Naive thymus-derived CD8-positive, alpha-beta T cell (primary cell): Measurements from ENCODE around the gene TCF25. TPM values are rescaled to one million over a fixed set of nuclear protein-coding genes. Genes with fewer than 3 reads are reported as not detected.
A peak's percentile ranks its signal among the peaks of the same experiment; 100 is the strongest.

Experiments used
- ATAC-seq, 2 donors: fragments of 150-1000 bp; cut with Tn5 transposase in 1 of 2; sonication (Bioruptor Pico), chemical (Tn5 transposase) in 1 of 2; 1 replicate in 1 of 2; 2 replicates in 1 of 2; pipeline ENCODE4 v1.10.0; 2021; ENCODE audit warnings: mild to moderate bottlenecking in 2 of 2, moderate library complexity in 2 of 2
- POLR2A ChIA-PET: fragments of 350-600 bp; sonication (Branson Sonifier 250); formaldehyde crosslinking; loops from one replicate; lab custom pipeline; 2021; ENCODE audit warnings: antibody characterized with exemption; lab: Charles Lee
- DNase-seq, 10 donors: peaks; one replicate each; pipeline versions ENCODE4 v3.0.0 to v3.0.0-alpha.2; 2020 to 2022
- H3K27ac Mint-ChIP-seq, 10 donors: one replicate each; pipeline ENCODE4 v1.8.0; 2020 to 2022; ENCODE audit warnings: mild to moderate bottlenecking in 10 of 10, mixed read lengths in 10 of 10, moderate library complexity in 4 of 10, inconsistent platforms in 1 of 10
- H3K27me3 Mint-ChIP-seq, 5 donors: one replicate each; pipeline ENCODE4 v1.8.0; 2021 to 2022; ENCODE audit warnings: mixed read lengths in 5 of 5
- H3K36me3 Mint-ChIP-seq, 3 donors: one replicate each; pipeline ENCODE4 v1.8.0; 2020 to 2022; ENCODE audit warnings: mixed read lengths in 3 of 3, mild to moderate bottlenecking in 2 of 3, inconsistent platforms in 1 of 3
- H3K4me1 Mint-ChIP-seq, 4 donors: one replicate each; pipeline ENCODE4 v1.8.0; 2021 to 2022; ENCODE audit warnings: mixed read lengths in 4 of 4
- H3K4me3 Mint-ChIP-seq, 10 donors: one replicate each; pipeline ENCODE4 v1.8.0; 2020 to 2022; ENCODE audit warnings: mild to moderate bottlenecking in 10 of 10, mixed read lengths in 10 of 10, moderate library complexity in 6 of 10, inconsistent platforms in 1 of 10
- H3K9me3 Mint-ChIP-seq, 9 donors: one replicate each; pipeline ENCODE4 v1.8.0; 2020 to 2022; ENCODE audit warnings: mixed read lengths in 9 of 9, mild to moderate bottlenecking in 3 of 9, inconsistent platforms in 1 of 9, moderate library complexity in 1 of 9
- polyA plus RNA-seq, 3 donors: library from polyadenylated mRNA; unstranded; fragments of 300-500 nt; fragmentation: Illumina TruSeq; gene quantifications; one replicate each; pipeline ENCODE4 v1.2.3, GENCODE V29; 2021
- total RNA-seq, 8 experiments: library from RNA in 2 of 8; stranded (reverse) in 2 of 8; gene quantifications; one replicate each; pipeline ENCODE4 v1.2.3 and lab custom pipeline; 2021 to 2026

TCF25 gene
- total and polyA plus RNA-seq, 5 experiments from 2014 or later: 86.8 to 294 (median 107) TPM

DNA sequence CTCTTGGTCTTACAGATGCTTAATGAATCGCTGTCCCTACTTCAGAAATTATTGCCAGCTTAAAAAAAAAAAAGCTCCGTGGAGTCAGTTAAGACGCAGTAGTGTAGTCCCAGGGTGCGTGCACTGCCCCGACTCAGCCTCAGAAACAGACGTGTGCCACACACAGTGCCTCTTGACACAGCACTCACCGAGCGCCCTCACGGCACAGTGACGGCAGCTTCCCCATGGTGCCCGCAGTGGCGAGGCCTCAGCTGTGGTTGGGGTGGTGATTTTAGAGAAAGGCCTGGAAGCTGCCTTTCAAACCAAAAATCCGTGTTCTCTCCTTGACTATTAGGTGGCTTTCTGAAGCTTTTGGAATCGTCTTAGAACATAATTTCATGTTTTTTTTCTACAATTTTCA lies 13.9 kb downstream of the TCF25 start:
- H3K4me1 Mint-ChIP-seq: peaks cover 11 to 34% (median 19%) of the 10 kb centered on the region in 4 donors
- H3K27me3 Mint-ChIP-seq: no peaks in the 10 kb centered on the region
- POLR2A ChIA-PET: no interaction called here
- no peak overlapping the region for H3K4me3 Mint-ChIP-seq
- H3K27ac Mint-ChIP-seq: peak overlapping the region in 1 of 10 donors; percentile 55
- ATAC-seq (no peak), DNase-seq (no peak)
- H3K9me3 Mint-ChIP-seq: no peaks in the 10 kb centered on the region
- peaks cover 0 to 88% (median 22%) of the 10 kb centered on the region in 3 donors for H3K36me3 Mint-ChIP-seq

DNA sequence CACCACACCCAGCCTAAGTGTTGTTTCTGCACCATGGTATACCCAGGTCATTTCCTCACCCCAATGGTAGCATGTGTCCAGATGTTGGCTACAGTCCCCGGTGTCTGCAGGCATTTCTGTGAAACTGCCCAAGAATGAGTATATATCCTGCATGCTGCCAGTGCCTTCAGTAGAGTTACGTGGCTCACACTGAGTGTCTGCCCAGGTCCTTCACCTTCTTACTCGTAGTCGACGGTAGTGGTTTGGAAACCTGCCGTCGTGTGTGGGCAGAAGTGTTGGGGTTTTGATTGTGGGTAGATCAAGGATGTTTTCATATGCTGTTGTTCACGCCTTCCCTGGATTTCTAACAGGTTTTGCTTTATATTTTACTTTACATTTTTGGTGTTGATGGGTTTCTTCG lies 16.8 kb downstream of the TCF25 start:
- H3K36me3 Mint-ChIP-seq: peaks cover 0 to 81% (median 9%) of the 10 kb centered on the region in 3 donors
- POLR2A ChIA-PET: no interaction called here
- ATAC-seq: peak; percentile 40 to 61
- DNase-seq: no peak
- H3K27me3 Mint-ChIP-seq: no peaks in the 10 kb centered on the region
- peak overlapping the region in 6 of 10 donors; percentile 6 to 89 (median 58) for H3K27ac Mint-ChIP-seq
- peak overlapping the region in 3 of 10 donors; percentile 13 to 54 (median 13) for H3K4me3 Mint-ChIP-seq
- peaks cover 6 to 17% (median 11%) of the 10 kb centered on the region in 4 donors for H3K4me1 Mint-ChIP-seq
- no peaks in the 10 kb centered on the region for H3K9me3 Mint-ChIP-seq

DNA sequence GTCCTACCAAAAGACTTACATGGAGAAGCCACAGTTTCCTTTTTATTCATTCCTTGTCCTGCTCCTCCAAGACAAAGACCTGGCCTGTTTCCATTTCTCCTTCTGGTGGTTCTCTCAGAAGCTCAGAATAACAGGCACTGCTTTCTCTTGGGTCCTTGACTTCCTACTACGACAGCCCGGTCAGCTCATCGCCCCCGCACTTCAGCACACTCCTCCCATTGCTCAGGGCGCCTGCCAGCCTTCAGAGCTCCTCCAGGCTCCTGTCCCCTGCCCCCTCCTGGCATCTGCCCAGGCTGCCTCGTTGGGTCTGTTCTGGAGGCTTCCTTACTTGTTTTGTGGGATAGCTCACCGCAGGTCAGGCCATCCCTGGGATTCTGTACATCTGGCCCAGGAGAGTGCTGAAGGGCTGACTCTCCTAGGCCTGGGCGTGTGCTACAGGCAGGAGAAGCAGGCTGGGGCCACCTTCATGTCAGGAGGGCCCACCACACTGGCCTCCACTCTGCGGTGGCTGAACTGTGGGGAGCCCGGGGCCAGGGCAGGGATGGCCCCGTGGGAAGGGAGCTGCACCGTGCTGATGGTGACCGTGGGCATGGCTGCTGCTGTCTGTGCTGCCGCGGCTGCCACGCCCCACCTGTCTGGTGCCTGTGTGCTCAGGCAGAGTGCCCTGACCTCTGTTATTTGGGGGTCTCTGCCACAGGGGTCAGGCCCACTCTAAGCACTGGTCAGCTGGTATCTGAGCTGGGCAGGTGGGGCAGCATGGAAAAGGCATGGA lies 17.7 kb downstream of the TCF25 start:
- Mint-ChIP-seq H3K9me3 (no peaks in the 10 kb centered on the region), H3K27me3 (no peaks in the 10 kb centered on the region), H3K27ac (peak overlapping the region in 4 of 10 donors; percentile 38 to 51 (median 44)), H3K36me3 (peaks cover 0 to 81% (median 9%) of the 10 kb centered on the region in 3 donors), H3K4me3 (peak overlapping the region in 1 of 10 donors; percentile 45), H3K4me1 (peaks cover 6 to 17% (median 10%) of the 10 kb centered on the region in 4 donors)
- DNase-seq (no peak), ATAC-seq (no peak)
- POLR2A ChIA-PET: no interaction called here

DNA sequence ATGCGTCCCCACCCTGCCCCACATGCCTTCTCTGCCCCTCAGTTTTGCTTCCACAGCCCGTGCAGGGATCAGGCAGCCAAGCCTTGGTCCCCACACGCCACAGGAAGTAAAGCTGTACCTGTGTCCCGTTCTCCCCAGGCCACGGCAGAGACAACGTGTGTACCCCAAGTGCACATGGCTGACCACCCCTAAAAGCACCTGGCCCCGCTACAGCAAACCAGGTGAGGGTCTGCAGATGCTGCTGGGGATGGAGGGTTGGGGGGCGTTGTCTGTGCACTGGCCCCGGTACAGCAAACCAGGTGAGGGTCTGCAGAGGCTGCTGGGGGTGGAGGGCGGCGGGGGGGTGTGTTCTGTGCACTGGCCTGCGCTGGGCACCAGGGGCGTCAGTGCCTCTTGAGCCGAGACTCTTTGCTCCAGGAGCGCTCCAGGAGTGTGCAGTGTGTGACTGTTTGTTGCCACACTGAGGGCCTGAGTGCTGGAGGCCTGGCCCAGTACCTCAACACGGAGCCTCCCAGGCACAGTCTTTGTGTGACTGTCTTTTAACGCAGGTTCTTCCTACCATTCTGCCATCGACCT lies 18.8 kb downstream of the TCF25 start:
- Mint-ChIP-seq H3K4me3 (no peak overlapping the region), H3K9me3 (no peaks in the 10 kb centered on the region), H3K27me3 (no peaks in the 10 kb centered on the region), H3K4me1 (peaks cover 6 to 17% (median 10%) of the 10 kb centered on the region in 4 donors), H3K36me3 (peaks cover 0 to 78% (median 6%) of the 10 kb centered on the region in 3 donors), H3K27ac (peak overlapping the region in 1 of 10 donors; percentile 60)
- DNase-seq: no peak
- POLR2A ChIA-PET: no interaction called here
- ATAC-seq: no peak

DNA sequence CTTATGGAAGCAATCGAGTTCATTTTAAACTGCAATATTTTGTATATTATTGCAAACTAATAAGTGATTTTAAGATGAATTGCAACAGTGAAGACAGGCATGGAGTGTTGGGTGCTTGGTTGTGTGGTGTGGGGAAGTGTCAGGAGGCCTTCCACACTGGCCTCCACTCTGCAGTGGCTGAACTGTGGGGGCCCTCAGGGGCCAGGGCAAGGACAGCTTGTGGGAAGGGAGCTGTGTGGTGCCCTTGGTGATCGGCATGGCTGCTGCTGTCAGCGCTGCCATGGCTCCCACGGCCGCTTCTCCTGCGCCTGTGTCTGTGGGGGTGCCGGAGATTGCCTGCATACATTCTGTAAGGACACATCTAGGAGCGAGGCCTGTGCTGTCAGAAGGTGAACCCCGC lies 19.2 kb downstream of the TCF25 start:
- POLR2A ChIA-PET: no interaction called here
- no peaks in the 10 kb centered on the region for H3K27me3 Mint-ChIP-seq
- DNase-seq: no peak
- H3K36me3 Mint-ChIP-seq: peaks cover 0 to 78% (median under 1%) of the 10 kb centered on the region in 3 donors
- peaks cover 6 to 17% (median 10%) of the 10 kb centered on the region in 4 donors for H3K4me1 Mint-ChIP-seq
- no peak overlapping the region for H3K27ac Mint-ChIP-seq
- H3K9me3 Mint-ChIP-seq: no peaks in the 10 kb centered on the region
- H3K4me3 Mint-ChIP-seq: no peak overlapping the region
- ATAC-seq: no peak

DNA sequence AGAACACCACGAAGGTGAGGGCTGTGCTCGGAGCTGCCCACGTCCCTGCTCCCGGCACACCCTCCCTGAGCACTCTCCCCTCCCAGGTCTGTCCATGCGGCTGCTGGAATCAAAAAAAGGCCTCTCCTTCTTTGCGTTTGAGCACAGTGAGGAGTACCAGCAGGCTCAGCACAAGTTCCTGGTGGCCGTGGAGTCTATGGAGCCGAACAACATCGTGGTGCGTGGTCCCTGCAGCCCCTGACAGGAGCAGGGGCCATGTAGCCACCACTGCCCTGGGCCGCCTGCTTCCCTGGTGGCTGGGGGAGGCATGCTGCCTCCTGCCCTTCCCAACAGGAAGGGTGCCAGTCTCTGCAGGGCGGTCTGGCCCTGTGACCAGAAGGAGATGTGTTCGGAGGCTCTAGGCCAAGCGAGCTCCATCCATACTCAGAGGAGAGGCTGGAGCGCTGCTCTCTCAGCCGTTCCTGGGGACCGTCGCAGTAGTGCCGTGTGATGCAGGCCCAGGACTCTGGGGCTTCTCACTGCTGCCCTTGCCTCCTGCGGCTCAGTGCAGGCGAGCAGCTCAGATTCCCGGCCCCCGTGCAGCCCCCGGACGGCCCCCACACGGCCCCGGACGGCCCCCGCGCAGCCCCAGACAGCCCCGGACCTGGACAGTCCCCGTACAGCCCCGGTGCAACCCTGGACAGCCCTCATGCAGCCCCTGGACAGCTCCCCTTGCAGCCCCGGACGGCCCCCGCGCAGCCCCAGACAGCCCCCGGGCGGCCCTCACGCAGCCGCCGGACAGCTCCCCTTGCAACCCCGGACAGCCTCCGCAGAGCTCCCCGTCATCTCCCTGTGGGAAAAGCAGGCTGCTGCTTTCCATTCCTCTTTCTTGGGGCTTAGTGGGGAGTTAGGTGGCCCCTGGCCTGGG lies 20.5 kb downstream of the TCF25 start:
- no peak for DNase-seq
- Mint-ChIP-seq H3K27ac (no peak overlapping the region), H3K27me3 (no peaks in the 10 kb centered on the region), H3K9me3 (no peaks in the 10 kb centered on the region), H3K4me3 (no peak overlapping the region), H3K36me3 (peaks cover 0 to 78% (median 3%) of the 10 kb centered on the region in 3 donors), H3K4me1 (peaks cover 6 to 14% (median 10%) of the 10 kb centered on the region in 4 donors)
- peak in 1 of 2 donors; percentile 29 for ATAC-seq
- POLR2A ChIA-PET: no interaction called here

DNA sequence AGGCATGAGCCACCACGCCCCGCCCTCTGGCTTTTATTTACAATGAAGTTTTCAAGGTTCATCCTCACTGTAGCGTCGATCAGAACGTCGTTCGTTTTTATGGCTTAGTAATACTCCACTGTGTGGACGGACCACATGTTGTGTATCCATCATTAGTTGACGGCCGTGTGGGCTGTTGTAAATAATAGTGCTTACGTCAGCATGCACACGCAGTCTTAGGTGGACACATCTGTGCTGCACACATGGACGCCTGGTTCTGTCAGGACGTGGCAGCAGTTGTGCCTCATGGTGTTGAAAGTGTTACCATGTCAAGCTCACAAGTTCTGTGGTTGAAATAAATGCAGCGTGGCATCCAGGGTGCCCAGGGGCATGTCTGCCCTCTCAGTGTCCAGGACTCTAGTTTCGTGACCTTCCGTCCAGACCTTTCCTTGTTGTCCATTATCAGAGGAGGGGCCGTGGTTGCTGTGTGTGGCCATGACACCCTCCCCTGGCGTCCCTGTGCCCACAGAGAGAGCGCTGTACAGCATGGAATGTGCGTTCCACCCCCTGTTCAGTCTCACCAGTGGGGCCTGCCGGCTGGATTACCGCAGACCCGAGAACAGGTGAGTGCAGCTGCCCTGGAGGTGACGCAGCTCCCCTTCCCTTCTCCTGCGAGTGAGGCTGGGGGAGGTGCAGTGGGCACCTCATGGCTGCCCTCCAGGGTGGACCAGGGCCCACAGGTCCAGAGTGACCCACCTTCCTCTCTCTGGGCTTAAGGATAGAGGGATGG lies 22.3 kb downstream of the TCF25 start:
- ATAC-seq (no peak), DNase-seq (no peak)
- H3K4me1 Mint-ChIP-seq: peaks cover 3 to 6% (median 4%) of the 10 kb centered on the region in 4 donors
- H3K27ac Mint-ChIP-seq: peak overlapping the region in 1 of 10 donors; percentile 29
- H3K9me3 Mint-ChIP-seq: no peaks in the 10 kb centered on the region
- H3K4me3 Mint-ChIP-seq: no peak overlapping the region
- peaks cover 0 to 81% (median 15%) of the 10 kb centered on the region in 3 donors for H3K36me3 Mint-ChIP-seq
- POLR2A ChIA-PET: no interaction called here
- H3K27me3 Mint-ChIP-seq: no peaks in the 10 kb centered on the region

DNA sequence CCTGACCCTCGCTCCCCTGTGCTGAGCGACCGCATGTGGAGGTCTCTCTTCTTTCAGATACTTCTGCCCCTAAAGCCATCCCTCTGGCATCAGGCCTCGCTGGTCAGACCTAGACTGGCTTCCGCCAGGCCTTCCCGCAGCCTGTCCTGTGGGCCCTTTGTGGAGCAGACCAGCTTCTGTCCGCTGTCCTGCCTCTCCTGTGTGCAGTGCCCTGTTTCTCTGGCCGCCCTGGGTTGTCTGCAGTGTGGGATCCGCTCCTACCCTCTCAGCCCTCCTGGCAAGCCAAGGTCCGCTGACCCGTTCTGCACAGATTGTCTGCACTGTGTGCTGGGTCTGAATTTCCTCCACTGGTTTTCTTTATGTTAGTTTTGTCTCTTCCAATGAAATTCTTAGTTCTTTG lies 23.8 kb downstream of the TCF25 start:
- Mint-ChIP-seq H3K27ac (peak overlapping the region in 1 of 10 donors; percentile 71), H3K4me1 (no peaks in the 10 kb centered on the region)

DNA sequence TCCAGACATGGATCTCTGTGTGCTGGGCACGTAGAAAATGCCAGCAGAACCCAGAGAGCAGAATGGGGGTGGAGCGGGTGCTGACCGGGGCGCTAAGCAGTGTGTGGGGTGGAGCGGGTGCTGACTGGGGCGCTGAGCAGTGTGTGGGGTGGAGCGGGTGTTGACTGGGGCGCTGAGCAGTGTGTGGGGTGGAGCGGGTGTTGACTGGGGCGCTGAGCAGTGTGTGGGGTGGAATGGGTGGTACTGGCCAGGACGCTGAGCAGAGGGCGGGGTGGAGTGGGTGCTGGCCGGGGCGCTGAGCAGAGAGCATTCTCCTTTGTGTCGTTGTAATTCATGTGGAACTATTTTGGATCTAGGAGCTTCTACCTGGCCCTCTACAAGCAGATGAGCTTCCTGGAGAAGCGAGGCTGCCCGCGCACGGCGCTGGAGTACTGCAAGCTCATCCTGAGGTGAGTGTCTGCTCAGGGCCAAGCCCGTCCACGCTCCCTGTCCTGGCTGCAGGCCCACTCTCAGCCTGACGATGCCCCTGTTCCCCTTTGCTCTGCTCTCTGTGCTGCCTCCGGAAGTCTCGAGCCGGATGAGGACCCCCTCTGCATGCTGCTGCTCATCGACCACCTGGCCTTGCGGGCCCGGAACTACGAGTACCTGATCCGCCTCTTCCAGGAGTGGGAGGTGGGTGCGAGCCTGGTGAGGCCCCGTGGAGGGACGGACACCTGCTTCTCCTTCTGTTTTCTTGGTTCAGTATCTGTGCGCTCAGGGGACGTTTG lies 25.0 kb downstream of the TCF25 start:
- H3K36me3 Mint-ChIP-seq: peaks cover 0 to 63% (median 15%) of the 10 kb centered on the region in 3 donors
- H3K9me3 Mint-ChIP-seq: no peaks in the 10 kb centered on the region
- H3K4me1 Mint-ChIP-seq: no peaks in the 10 kb centered on the region
- POLR2A ChIA-PET: no interaction called here
- DNase-seq (no peak), ATAC-seq (no peak)
- no peak overlapping the region for H3K4me3 Mint-ChIP-seq
- peak overlapping the region in 3 of 10 donors; percentile 4 to 71 (median 27) for H3K27ac Mint-ChIP-seq
- H3K27me3 Mint-ChIP-seq: no peaks in the 10 kb centered on the region

More for the DNA sequence above, 23.8 kb downstream of the TCF25 start:
- H3K4me3 Mint-ChIP-seq: no peak overlapping the region
- ATAC-seq (no peak), DNase-seq (no peak)
- peaks cover 0 to 71% (median 15%) of the 10 kb centered on the region in 3 donors for H3K36me3 Mint-ChIP-seq
- no peaks in the 10 kb centered on the region for H3K27me3 Mint-ChIP-seq
- POLR2A ChIA-PET: interaction anchor here (0.7 kb wide), 1 partner anchor 154 kb away, joined by 3 read pairs; no protein-coding TSS in a partner anchor
- no peaks in the 10 kb centered on the region for H3K9me3 Mint-ChIP-seq

DNA sequence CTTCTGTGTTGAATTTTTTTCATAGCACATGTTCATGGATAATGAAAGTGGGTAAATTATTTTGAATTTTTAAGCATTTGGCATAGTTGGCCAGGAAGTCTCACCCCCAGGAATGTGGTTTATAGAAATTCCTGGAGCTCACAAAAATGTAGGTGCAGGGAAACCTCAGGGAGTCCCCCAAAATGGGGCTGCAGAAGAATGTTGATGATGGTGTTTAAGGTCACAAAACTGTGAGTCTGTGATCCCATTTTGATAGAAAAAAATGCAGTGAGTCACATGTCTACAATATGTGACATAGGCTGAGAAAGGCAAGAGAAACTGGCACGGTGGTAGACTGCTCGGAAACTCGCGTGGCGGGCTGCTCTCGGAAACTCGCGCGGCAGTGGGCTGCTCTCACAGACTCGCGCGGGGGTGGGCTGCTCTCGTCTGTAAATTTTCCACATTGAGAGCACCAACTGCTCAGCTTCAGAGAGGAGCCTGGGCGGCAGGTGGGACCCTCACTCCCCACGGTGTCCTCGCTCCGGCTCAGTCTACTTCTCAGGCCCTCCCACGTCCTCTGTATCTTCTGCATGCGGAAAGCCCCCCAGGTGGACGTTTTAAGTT lies 26.6 kb downstream of the TCF25 start:
- no peak for DNase-seq
- POLR2A ChIA-PET: no interaction called here
- Mint-ChIP-seq H3K27me3 (no peaks in the 10 kb centered on the region), H3K36me3 (peaks cover 0 to 63% (median 15%) of the 10 kb centered on the region in 3 donors), H3K4me1 (no peaks in the 10 kb centered on the region), H3K9me3 (no peaks in the 10 kb centered on the region), H3K4me3 (no peak overlapping the region), H3K27ac (no peak overlapping the region)
- ATAC-seq: no peak

DNA sequence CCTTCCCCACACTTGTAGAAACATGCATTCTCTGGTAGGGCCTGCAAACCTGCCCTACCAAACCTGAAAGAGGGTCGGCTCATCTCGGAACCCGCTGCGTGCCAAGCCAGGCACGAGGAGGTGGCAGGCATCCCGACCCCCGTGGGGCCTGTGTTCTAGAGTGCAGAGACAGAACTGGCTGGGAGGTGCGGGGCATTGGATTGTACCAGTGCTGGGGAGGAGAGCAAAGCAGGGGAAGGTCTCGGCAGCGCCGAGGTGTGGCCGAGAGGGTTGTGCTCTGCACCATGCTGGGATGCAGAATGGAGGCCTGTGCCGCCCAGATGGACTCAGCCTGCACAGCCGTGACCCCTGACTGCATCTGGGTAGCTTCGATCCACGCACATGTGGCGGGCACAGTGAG lies 27.5 kb downstream of the TCF25 start:
- POLR2A ChIA-PET: no interaction called here
- peaks cover 0 to 59% (median 15%) of the 10 kb centered on the region in 3 donors for H3K36me3 Mint-ChIP-seq
- no peaks in the 10 kb centered on the region for H3K9me3 Mint-ChIP-seq
- no peak for ATAC-seq
- no peaks in the 10 kb centered on the region for H3K27me3 Mint-ChIP-seq
- DNase-seq: no peak
- H3K27ac Mint-ChIP-seq: peak overlapping the region in 2 of 10 donors; percentile 5 to 22
- H3K4me3 Mint-ChIP-seq: no peak overlapping the region
- H3K4me1 Mint-ChIP-seq: no peaks in the 10 kb centered on the region
